GM13977 (cell line): ENCODE data around the gene MICAL1.

Experiments used
- DNase-seq: peaks from one replicate; pipeline ENCODE4 v3.0.0; 2012; ENCODE audit warnings: low spot score
- CTCF ChIP-seq: IDR thresholded peaks from 2 replicates; pipeline ENCODE4 v1.5.1; 2012; ENCODE audit warnings: mild to moderate bottlenecking, control low read depth; ENCODE audit not compliant: insufficient read depth; ENCODE audit errors: extremely low read depth, missing control alignments
- in situ Hi-C: fragments of 300-500 bp; cut with MboI; formaldehyde crosslinking; loops from one replicate; pipeline ENCODE4 v1.12.0; 2022; ENCODE audit warnings: low sequenced_read_pairs, low pct_unique_long_range_greater_than_20kb, mixed read lengths, inconsistent platforms; ENCODE audit not compliant: unreplicated experiment

MICAL1 gene

DNA sequence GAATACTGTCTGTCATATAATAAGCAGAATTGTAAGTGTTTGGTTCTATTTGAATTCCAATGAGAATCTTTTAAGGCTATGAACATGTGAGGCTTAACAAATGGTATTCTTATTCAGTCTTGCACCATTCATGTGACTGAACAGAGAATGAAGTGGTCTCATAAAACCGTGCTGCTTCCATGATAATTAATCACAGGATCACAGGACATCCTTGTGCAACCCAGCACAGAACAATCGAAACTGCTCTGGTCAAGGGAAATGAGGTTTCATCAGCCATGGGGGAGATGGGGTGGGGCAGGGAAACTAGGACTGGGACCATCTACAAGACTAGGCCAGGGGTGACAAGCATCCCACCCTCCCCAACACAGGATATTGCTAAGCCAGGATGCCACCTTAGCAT lies 21.1 kb downstream of the MICAL1 start:
- in situ Hi-C loops: no loop called here
- TF ChIP-seq CTCF: no peak
- DNase-seq: no peak

DNA sequence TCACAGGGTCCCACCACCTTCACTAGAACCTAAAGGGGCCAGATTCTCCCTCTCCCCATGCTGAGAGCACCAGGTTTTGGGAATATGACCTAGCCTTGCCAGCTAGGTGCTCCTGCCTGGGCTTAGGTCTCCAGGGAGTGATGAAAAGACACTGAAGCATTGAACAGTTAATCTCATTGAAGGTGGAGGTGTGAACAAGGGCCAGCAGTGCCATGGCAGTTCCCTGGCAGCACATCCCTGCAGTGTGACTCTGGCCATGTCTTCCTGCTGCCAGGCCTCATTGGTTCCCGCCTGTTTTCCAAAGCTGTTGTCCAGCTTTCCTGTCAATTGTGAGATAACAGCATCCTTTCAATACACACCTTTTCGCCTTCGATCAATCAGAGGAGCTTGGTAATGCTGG lies 26.1 kb downstream of the MICAL1 start:
- no peak for DNase-seq
- TF ChIP-seq CTCF: no peak
- in situ Hi-C loops: no loop called here

DNA sequence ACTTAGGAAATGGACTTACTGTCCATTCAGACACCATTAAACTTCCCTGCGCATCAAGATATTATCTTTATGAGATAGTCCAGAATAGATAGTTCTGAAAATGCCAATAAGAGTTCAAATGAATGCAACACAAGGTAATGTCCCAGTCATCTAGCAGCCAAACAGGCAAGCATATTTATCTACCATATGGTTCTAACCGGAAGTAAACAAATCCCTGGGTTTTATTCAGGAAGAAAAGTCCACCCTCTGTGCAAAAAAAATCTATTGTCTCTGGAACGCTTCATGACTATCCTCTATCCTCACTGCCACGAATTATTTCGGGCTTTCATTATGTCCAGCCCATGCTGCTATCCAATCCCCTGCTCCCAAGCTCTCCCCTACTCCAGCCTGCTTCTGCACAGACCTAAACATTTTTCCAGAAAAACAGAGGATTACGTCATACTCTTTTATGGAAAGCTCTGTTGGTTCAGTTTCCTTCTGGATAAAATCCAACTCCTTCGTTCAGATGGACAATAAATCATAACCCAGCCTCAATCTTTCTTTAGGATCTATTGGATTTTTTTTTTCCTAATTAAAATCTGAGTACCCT lies 26.6 kb downstream of the MICAL1 start:
- DNase-seq: no peak
- in situ Hi-C loops: no loop called here

DNA sequence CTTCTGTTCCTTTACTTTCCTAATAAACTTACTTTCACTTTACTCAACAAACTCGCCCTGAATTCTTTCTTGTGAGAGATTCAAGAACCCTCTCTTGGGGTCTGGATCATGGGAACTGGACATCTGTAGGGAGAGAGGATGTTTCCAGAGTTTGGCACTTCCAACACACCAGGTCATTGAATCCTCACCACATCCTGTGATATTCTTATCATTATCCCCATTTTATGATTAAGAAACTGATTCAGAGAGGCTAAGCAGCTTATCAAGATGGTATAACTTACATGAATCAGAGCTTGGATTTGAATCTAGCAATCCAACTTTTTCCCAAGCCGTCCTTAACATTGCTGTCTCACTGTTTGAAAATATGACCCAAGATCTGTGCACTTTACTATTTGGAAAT lies 30.6 kb downstream of the MICAL1 start:
- in situ Hi-C loops: no loop called here
- TF ChIP-seq CTCF: no peak
- no peak for DNase-seq

More for the DNA sequence above, 26.6 kb downstream of the MICAL1 start:
- TF ChIP-seq CTCF: no peak

DNA sequence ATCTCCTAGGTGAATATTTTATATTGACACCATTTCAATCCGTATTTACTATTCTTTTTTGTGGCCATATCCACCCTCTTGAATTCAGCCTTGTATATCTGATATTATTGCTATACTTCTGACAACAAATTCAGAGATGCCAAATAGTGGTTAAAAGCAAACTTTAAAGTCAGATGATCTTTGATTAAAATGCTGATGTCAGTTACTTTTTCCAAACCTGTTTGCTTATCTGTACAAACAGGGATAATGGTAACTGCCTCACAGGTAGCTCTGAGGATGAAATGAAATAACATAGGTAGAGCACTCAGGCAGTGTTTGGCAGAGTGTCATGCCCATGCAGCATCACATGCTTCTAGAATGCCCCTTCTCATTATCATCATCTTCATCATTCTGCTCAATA lies 34.4 kb downstream of the MICAL1 start:
- DNase-seq: no peak
- in situ Hi-C loops: no loop called here
- TF ChIP-seq CTCF: no peak

GRCh38 chr6:109420751-109421150 lies 34.8 kb downstream of the MICAL1 start:
- no peak for TF ChIP-seq CTCF
- in situ Hi-C loops: no loop called here
- no peak for DNase-seq

- no peak for DNase-seq
- no peak for TF ChIP-seq CTCF
- in situ Hi-C loops: no loop called here
Measured at GRCh38 chr6:109417646-109418045, 37.9 kb downstream of the MICAL1 start.
